Esophagus muscularis mucosa (tissue), 4 donors: ENCODE measurements around the gene ITGA2. TPM values are rescaled to one million over a fixed set of nuclear protein-coding genes. Genes with fewer than 3 reads are reported as not detected.
A peak's percentile ranks its signal among the peaks of the same experiment; 100 is the strongest.

Experiments
- DNase-seq: peaks from one replicate; pipeline ENCODE4 v3.0.0-alpha.2; 2017; ENCODE audit errors: extremely low spot score
- H3K27ac ChIP-seq, 4 donors: fragments of 200-600 bp; sonication (generic); replicated peaks in 1 of 4; 1 replicate in 3 of 4; 2 replicates in 1 of 4; pipeline ENCODE4 v1.5.1; 2016 to 2019; ENCODE audit warnings: mild to moderate bottlenecking in 1 of 4
- H3K27me3 ChIP-seq, 4 donors: fragments of 200-600 bp; sonication (generic); one replicate each; pipeline versions ENCODE4 v1.5.1 to v1.6.0; 2016 to 2019
- H3K36me3 ChIP-seq, 4 donors: fragments of 200-600 bp; sonication (generic); one replicate each; pipeline ENCODE4 v1.5.1; 2016 to 2019
- H3K4me1 ChIP-seq, 4 donors: fragments of 200-600 bp; sonication (generic); one replicate each; pipeline ENCODE4 v1.5.1; 2016 to 2019
- H3K4me3 ChIP-seq, 4 donors: fragments of 200-600 bp; sonication (generic); 1 replicate in 2 of 4; 2 replicates in 2 of 4; pipeline ENCODE4 v1.5.1; 2016 to 2019; ENCODE audit warnings: mild to moderate bottlenecking in 4 of 4, moderate library complexity in 1 of 4
- H3K9me3 ChIP-seq, 4 donors: fragments of 200-600 bp; sonication (generic); 1 replicate in 3 of 4; 2 replicates in 1 of 4; pipeline ENCODE4 v1.5.1; 2016 to 2019
- CTCF ChIP-seq, 3 experiments: fragments of 200-600 bp in 2 of 3; fragments of 450-650 bp in 1 of 3; sonication (generic) in 2 of 3; IDR thresholded peaks; one replicate each; pipeline ENCODE4 v1.5.1; 2017 to 2019; ENCODE audit warnings: antibody characterized with exemption in 3 of 3, mild to moderate bottlenecking in 2 of 3, moderate library complexity in 1 of 3
- EP300 ChIP-seq: sonication (generic); formaldehyde crosslinking; IDR thresholded peaks from one replicate; pipeline ENCODE4 v1.6.1; 2017; ENCODE audit warnings: antibody characterized with exemption
- POLR2A ChIP-seq: fragments of 450-650 bp; IDR thresholded peaks from one replicate; pipeline ENCODE4 v1.6.1; 2017; ENCODE audit warnings: antibody characterized with exemption, moderate library complexity, mild to moderate bottlenecking, low read depth
- POLR2AphosphoS5 ChIP-seq, 2 donors: sonication (generic); formaldehyde crosslinking; IDR thresholded peaks; one replicate each; pipeline ENCODE4 v1.6.1; 2017; ENCODE audit warnings: antibody characterized with exemption in 2 of 2
- WGBS: methylation state at CpG from one replicate; pipeline ENCODE4 v1.1.5; 2018; 5-methylcytosine and 5-hydroxymethylcytosine counted together
- intact Hi-C: fragments of 100-400 bp; cut with DNase I; formaldehyde crosslinking; loops from one replicate; pipeline ENCODE4 v1.15.1; 2023
- total RNA-seq, 4 donors: library from RNA; depleted of rRNA; stranded (reverse); fragments of >200 nt; gene quantifications; one replicate each; pipeline versions ENCODE4 v1.1.0 to v1.2.1, GENCODE V29; 2016

Gene ITGA2
- total RNA-seq, 4 donors from 2014 or later = 5.0 to 9.6 (median 7.8) TPM

GRCh38 chr5:53019320-53019719 lies 30.2 kb downstream of the ITGA2 start:
- WGBS = 67% methylated on average over 4 of the region's 4 CpGs
- no peak for DNase-seq
- no peak overlapping the region for H3K27ac ChIP-seq
- H3K4me1 ChIP-seq = peaks cover 0 to 11% (median 9%) of the 10 kb centered on the region in 4 donors
- no peaks in the 10 kb centered on the region for H3K9me3 ChIP-seq
- H3K4me3 ChIP-seq = no peak overlapping the region
- no peaks in the 10 kb centered on the region for H3K27me3 ChIP-seq
- H3K36me3 ChIP-seq = no peaks in the 10 kb centered on the region
- TF ChIP-seq CTCF (IDR thresholded peaks at IDR 0.05) (no peak), EP300 (no peak), POLR2A (no peak), POLR2AphosphoS5 (IDR thresholded peaks at IDR 0.05) (no peak)
- intact Hi-C loops = no loop called here

GRCh38 chr5:53022930-53023511 lies 33.9 kb downstream of the ITGA2 start:
- WGBS = 75% methylated on average over 6 of the region's 6 CpGs

GRCh38 chr5:53023969-53024368 lies 34.8 kb downstream of the ITGA2 start:
- no peak overlapping the region for H3K27ac ChIP-seq
- H3K4me3 ChIP-seq = no peak overlapping the region
- no peaks in the 10 kb centered on the region for H3K9me3 ChIP-seq
- peaks cover 0 to under 1% (median 0%) of the 10 kb centered on the region in 4 donors for H3K36me3 ChIP-seq
- DNase-seq = no peak
- intact Hi-C loops = no loop called here
- peaks cover 4 to 26% (median 17%) of the 10 kb centered on the region in 4 donors for H3K4me1 ChIP-seq
- no peak for TF ChIP-seq CTCF (IDR thresholded peaks at IDR 0.05)
- no peak for TF ChIP-seq EP300
- TF ChIP-seq POLR2AphosphoS5 (IDR thresholded peaks at IDR 0.05) = no peak
- TF ChIP-seq POLR2A = no peak
- H3K27me3 ChIP-seq = no peaks in the 10 kb centered on the region
- WGBS = 51% methylated on average over 2 of the region's 2 CpGs

More at GRCh38 chr5:53022930-53023511, 33.9 kb downstream of the ITGA2 start:
- no peak for DNase-seq
- Histone ChIP-seq H3K27ac (no peak overlapping the region), H3K9me3 (no peaks in the 10 kb centered on the region), H3K4me1 (peaks cover 4 to 23% (median 16%) of the 10 kb centered on the region in 4 donors), H3K36me3 (no peaks in the 10 kb centered on the region), H3K4me3 (no peak overlapping the region), H3K27me3 (no peaks in the 10 kb centered on the region)
- intact Hi-C loops = no loop called here
- TF ChIP-seq POLR2AphosphoS5 (IDR thresholded peaks at IDR 0.05) (no peak), CTCF (IDR thresholded peaks at IDR 0.05) (no peak), POLR2A (no peak), EP300 (no peak)

GRCh38 chr5:53024535-53024934 lies 35.4 kb downstream of the ITGA2 start:
- no peak for DNase-seq
- Histone ChIP-seq H3K27me3 (no peaks in the 10 kb centered on the region), H3K4me3 (no peak overlapping the region)

More at GRCh38 chr5:53024535-53024934, 35.4 kb downstream of the ITGA2 start:
- H3K4me1 ChIP-seq = peaks cover 4 to 26% (median 17%) of the 10 kb centered on the region in 4 donors
- peak overlapping the region in 1 of 4 donors; percentile 10 for H3K27ac ChIP-seq
- TF ChIP-seq CTCF (IDR thresholded peaks at IDR 0.05) = no peak
- no peak for TF ChIP-seq POLR2A
- no peak for TF ChIP-seq POLR2AphosphoS5 (IDR thresholded peaks at IDR 0.05)
- TF ChIP-seq EP300 = no peak
- peaks cover 0 to 5% (median 0%) of the 10 kb centered on the region in 4 donors for H3K36me3 ChIP-seq
- H3K9me3 ChIP-seq = no peaks in the 10 kb centered on the region
- 90% methylated on average over 4 of the region's 4 CpGs for WGBS
- intact Hi-C loops = no loop called here
